HEK293 (cell line): Measurements from ENCODE around the gene OGFOD3.

Experiments
- CTCF ChIA-PET: fragments of 350-600 bp; formaldehyde crosslinking; extraction: SDS; loops from one replicate; lab custom pipeline; 2021; ENCODE audit warnings: antibody characterized with exemption; lab: Yijun Ruan, JAX
- POLR2A ChIA-PET: fragments of 300-600 bp; formaldehyde crosslinking; extraction: SDS; loops from one replicate; lab custom pipeline; 2020; ENCODE audit warnings: antibody characterized with exemption, inconsistent platforms; lab: Yijun Ruan, JAX
- H3K27ac ChIP-seq: fragments of 200-500 bp; sonication (Bioruptor generic); 2 replicates; pipeline ENCODE4 v1.5.1; 2014; ENCODE audit warnings: low read depth, low read length, control low read depth, inconsistent platforms; ENCODE audit errors: extremely low read depth
- H3K36me3 ChIP-seq, 2 experiments: fragments of 200-500 bp in 1 of 2; sonication (Bioruptor generic) in 1 of 2; 1 replicate in 1 of 2; 2 replicates in 1 of 2; pipeline ENCODE4 v1.5.1; 2014 to 2017; ENCODE audit warnings: inconsistent platforms in 2 of 2, low read length in 2 of 2; ENCODE audit not compliant: control insufficient read depth in 2 of 2, insufficient read depth in 1 of 2
- H3K4me1 ChIP-seq: fragments of 200-500 bp; sonication (Bioruptor generic); 2 replicates; pipeline ENCODE4 v1.5.1; 2014; ENCODE audit warnings: mild to moderate bottlenecking, low read length, inconsistent platforms; ENCODE audit not compliant: control insufficient read depth, insufficient read depth
- H3K4me3 ChIP-seq: 2 replicates; pipeline ENCODE4 v1.5.1; 2011; ENCODE audit warnings: low read depth, mild to moderate bottlenecking, control low read depth, low read length, moderate library complexity
- H3K9me3 ChIP-seq: fragments of 200-500 bp; sonication (Bioruptor generic); 2 replicates; pipeline ENCODE4 v1.5.1; 2014; ENCODE audit warnings: low read depth, low read length, inconsistent platforms; ENCODE audit not compliant: control insufficient read depth, insufficient read depth
- FEZF1 ChIP-seq: fragments of 450-650 bp; formaldehyde crosslinking; IDR thresholded peaks from 2 replicates; pipeline ENCODE4 v1.5.1; 2016; ENCODE audit warnings: missing biosample characterization, missing genetic modification characterization
- KLF10 ChIP-seq: fragments of 450-650 bp; IDR thresholded peaks from 2 replicates; pipeline ENCODE4 v1.5.1; 2018; ENCODE audit warnings: missing biosample characterization, mild to moderate bottlenecking, missing genetic modification characterization
- MEIS1 ChIP-seq: sonication (generic); formaldehyde crosslinking; IDR thresholded peaks from 2 replicates; pipeline ENCODE4 v1.8.1; 2022; ENCODE audit warnings: missing genetic modification reagents, mild to moderate bottlenecking, borderline replicate concordance
- OSR2 ChIP-seq: fragments of 450-650 bp; formaldehyde crosslinking; IDR thresholded peaks from 2 replicates; pipeline ENCODE4 v1.5.1; 2016; ENCODE audit warnings: missing biosample characterization, missing genetic modification characterization
- REPIN1 ChIP-seq: fragments of 450-650 bp; formaldehyde crosslinking; IDR thresholded peaks from 2 replicates; pipeline ENCODE4 v1.5.1; 2017; ENCODE audit warnings: missing biosample characterization, missing genetic modification characterization, low read depth
- SCRT2 ChIP-seq: fragments of 450-650 bp; formaldehyde crosslinking; IDR thresholded peaks from 2 replicates; pipeline ENCODE4 v1.5.1; 2016; ENCODE audit warnings: missing biosample characterization, missing genetic modification characterization
- SP3 ChIP-seq: fragments of 450-650 bp; formaldehyde crosslinking; IDR thresholded peaks from 2 replicates; pipeline ENCODE4 v1.5.1; 2016; ENCODE audit warnings: missing biosample characterization, missing genetic modification characterization
- ZBTB1 ChIP-seq: fragments of 450-650 bp; formaldehyde crosslinking; IDR thresholded peaks from 2 replicates; pipeline ENCODE4 v1.5.1; 2016; ENCODE audit warnings: missing biosample characterization, missing genetic modification characterization
- ZNF157 ChIP-seq: fragments of 450-650 bp; formaldehyde crosslinking; IDR thresholded peaks from 2 replicates; pipeline ENCODE4 v1.5.1; 2016; ENCODE audit warnings: missing biosample characterization, missing genetic modification characterization
- ZNF16 ChIP-seq: fragments of 450-650 bp; formaldehyde crosslinking; IDR thresholded peaks from 2 replicates; pipeline ENCODE4 v1.5.1; 2016; ENCODE audit warnings: low read depth, missing biosample characterization, missing genetic modification characterization
- ZNF341 ChIP-seq: fragments of 450-650 bp; formaldehyde crosslinking; IDR thresholded peaks from 2 replicates; pipeline ENCODE4; 2016; ENCODE audit warnings: low read depth, missing biosample characterization, missing genetic modification characterization
- ZNF404 ChIP-seq: fragments of 450-650 bp; formaldehyde crosslinking; IDR thresholded peaks from 2 replicates; pipeline ENCODE4 v1.5.1; 2017; ENCODE audit warnings: missing biosample characterization, missing genetic modification characterization
- ZNF416 ChIP-seq: fragments of 450-650 bp; formaldehyde crosslinking; IDR thresholded peaks from 2 replicates; pipeline ENCODE4 v1.5.1; 2016; ENCODE audit warnings: missing biosample characterization, missing genetic modification characterization
- ZNF544 ChIP-seq: fragments of 450-650 bp; formaldehyde crosslinking; IDR thresholded peaks from 2 replicates; pipeline ENCODE4 v1.5.0; 2017; ENCODE audit warnings: missing biosample characterization, missing genetic modification characterization
- ZNF548 ChIP-seq: fragments of 450-650 bp; formaldehyde crosslinking; IDR thresholded peaks from 2 replicates; pipeline ENCODE4 v1.5.1; 2016; ENCODE audit warnings: missing biosample characterization, missing genetic modification characterization
- ZNF600 ChIP-seq: fragments of 450-650 bp; formaldehyde crosslinking; IDR thresholded peaks from 2 replicates; pipeline ENCODE4 v1.5.1; 2016; ENCODE audit warnings: missing biosample characterization, missing genetic modification characterization
- ZNF677 ChIP-seq: fragments of 450-650 bp; IDR thresholded peaks from 2 replicates; pipeline ENCODE4 v1.5.0; 2018; ENCODE audit warnings: missing biosample characterization, mild to moderate bottlenecking, missing genetic modification characterization, moderate library complexity
- ZNF76 ChIP-seq: fragments of 450-650 bp; formaldehyde crosslinking; IDR thresholded peaks from 2 replicates; pipeline ENCODE4; 2016; ENCODE audit warnings: low read depth, missing biosample characterization, missing genetic modification characterization, borderline replicate concordance
- ZSCAN30 ChIP-seq: fragments of 450-650 bp; IDR thresholded peaks from 2 replicates; pipeline ENCODE4 v1.5.1; 2018; ENCODE audit warnings: missing biosample characterization, mild to moderate bottlenecking, missing genetic modification characterization, moderate library complexity
- TF ChIP-seq, protein P1 (sequence below): fragments of 450-650 bp; formaldehyde crosslinking; IDR thresholded peaks from 2 replicates; pipeline ENCODE4 v1.5.1; 2016; ENCODE audit warnings: missing biosample characterization, missing genetic modification characterization

The OGFOD3 gene

GRCh38 chr17:82376042-82376730 lies 42.2 kb downstream of the OGFOD3 start:
- no peak for TF ChIP-seq ZNF544
- no peak for TF ChIP-seq SCRT2 (tag by site-specific recombination)
- no peak for TF ChIP-seq KLF10 (tag by site-specific recombination)
- no peak for TF ChIP-seq ZNF404
- peak; percentile 44; the same call in 1 of the 2 replicates for TF ChIP-seq ZNF600 (tag by site-specific recombination)
- POLR2A ChIA-PET, result no interaction called here

GRCh38 chr17:82375359-82376041 lies 42.9 kb downstream of the OGFOD3 start:
- H3K9me3 ChIP-seq, result no peaks in the 10 kb centered on the region
- ChIA-PET POLR2A (no interaction called here), CTCF (no interaction called here)
- H3K4me1 ChIP-seq, result no peaks in the 10 kb centered on the region
- TF ChIP-seq ZNF416 (tag by site-specific recombination) (no peak), ZNF157 (tag by site-specific recombination) (no peak), REPIN1 (no peak), ZNF677 (tag by site-specific recombination) (no peak), ZNF548 (tag by site-specific recombination) (no peak), ZSCAN30 (no peak), ZNF76 (no peak)
- TF ChIP-seq, protein P1, sequence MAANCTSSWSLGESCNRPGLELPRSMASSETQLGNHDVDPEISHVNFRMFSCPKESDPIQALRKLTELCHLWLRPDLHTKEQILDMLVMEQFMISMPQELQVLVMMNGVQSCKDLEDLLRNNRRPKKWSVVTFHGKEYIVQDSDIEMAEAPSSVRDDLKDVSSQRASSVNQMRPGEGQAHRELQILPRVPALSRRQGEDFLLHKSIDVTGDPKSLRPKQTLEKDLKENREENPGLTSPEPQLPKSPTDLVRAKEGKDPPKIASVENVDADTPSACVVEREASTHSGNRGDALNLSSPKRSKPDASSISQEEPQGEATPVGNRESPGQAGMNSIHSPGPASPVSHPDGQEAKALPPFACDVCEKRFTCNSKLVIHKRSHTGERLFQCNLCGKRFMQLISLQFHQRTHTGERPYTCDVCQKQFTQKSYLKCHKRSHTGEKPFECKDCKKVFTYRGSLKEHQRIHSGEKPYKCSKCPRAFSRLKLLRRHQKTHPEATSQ (tag by site-specific recombination), result no peak
- no peaks in the 10 kb centered on the region for H3K36me3 ChIP-seq
- no peak overlapping the region for H3K27ac ChIP-seq
- H3K4me3 ChIP-seq, result no peak overlapping the region

More at GRCh38 chr17:82376042-82376730, 42.2 kb downstream of the OGFOD3 start:
- Histone ChIP-seq H3K36me3 (no peaks in the 10 kb centered on the region), H3K4me1 (no peaks in the 10 kb centered on the region), H3K27ac (no peak overlapping the region), H3K4me3 (no peak overlapping the region), H3K9me3 (no peaks in the 10 kb centered on the region)
- CTCF ChIA-PET, result no interaction called here

GRCh38 chr17:82374626-82375331 lies 43.6 kb downstream of the OGFOD3 start:
- ChIA-PET CTCF (no interaction called here), POLR2A (no interaction called here)
- H3K4me3 ChIP-seq, result no peak overlapping the region
- H3K27ac ChIP-seq, result no peak overlapping the region
- H3K9me3 ChIP-seq, result no peaks in the 10 kb centered on the region
- H3K36me3 ChIP-seq, result no peaks in the 10 kb centered on the region
- TF ChIP-seq ZNF16 (tag by site-specific recombination) (no peak), MEIS1 (CRISPR knock-in tag) (no peak), ZNF341 (tag by site-specific recombination) (no peak), FEZF1 (tag by site-specific recombination) (no peak), OSR2 (tag by site-specific recombination) (no peak), ZSCAN30 (no peak), SP3 (tag by site-specific recombination) (no peak), ZBTB1 (tag by site-specific recombination) (no peak)
- no peaks in the 10 kb centered on the region for H3K4me1 ChIP-seq
